Liver (tissue), 9 donors: Measurements from ENCODE around the gene TTC34. TPM values are rescaled to one million over a fixed set of nuclear protein-coding genes. Genes with fewer than 3 reads are reported as not detected.

ENCODE experiments used
- DNase-seq: peaks from one replicate; pipeline ENCODE4 v3.0.0-alpha.2; 2017; ENCODE audit warnings: low spot score
- H3K27ac ChIP-seq, 2 donors: one replicate each; pipeline ENCODE4 v1.7.0; 2013; ENCODE audit warnings: inconsistent platforms in 2 of 2, low read length in 2 of 2, control low read depth in 1 of 2, low read depth in 1 of 2, mild to moderate bottlenecking in 1 of 2
- H3K27me3 ChIP-seq, 4 donors: one replicate each; pipeline versions ENCODE4 v1.6.1 to v1.7.0; 2013; ENCODE audit warnings: low read length in 3 of 4, inconsistent platforms in 1 of 4, mild to moderate bottlenecking in 1 of 4, moderate library complexity in 1 of 4; ENCODE audit not compliant: control insufficient read depth in 4 of 4, insufficient read depth in 4 of 4
- H3K36me3 ChIP-seq, 4 donors: one replicate each; pipeline versions ENCODE4 v1.6.1 to v1.7.0; 2013; ENCODE audit warnings: low read length in 3 of 4, mild to moderate bottlenecking in 3 of 4, low read depth in 1 of 4, moderate library complexity in 1 of 4; ENCODE audit not compliant: control insufficient read depth in 4 of 4, insufficient read depth in 3 of 4
- H3K4me1 ChIP-seq, 4 donors: one replicate each; pipeline versions ENCODE4 v1.6.1 to v1.7.0; 2013; ENCODE audit warnings: low read length in 3 of 4, mild to moderate bottlenecking in 3 of 4, moderate library complexity in 1 of 4; ENCODE audit not compliant: control insufficient read depth in 4 of 4, insufficient read depth in 4 of 4
- H3K4me3 ChIP-seq, 3 donors: one replicate each; pipeline versions ENCODE4 v1.6.1 to v1.7.0; 2013; ENCODE audit warnings: low read length in 3 of 3, control low read depth in 1 of 3, low read depth in 1 of 3, mild to moderate bottlenecking in 1 of 3
- H3K9ac ChIP-seq, 2 donors: one replicate each; pipeline ENCODE4 v1.7.0; 2013; ENCODE audit warnings: low read length in 2 of 2, mild to moderate bottlenecking in 2 of 2, moderate library complexity in 2 of 2, control low read depth in 1 of 2, low read depth in 1 of 2
- H3K9me3 ChIP-seq, 4 donors: one replicate each; pipeline versions ENCODE4 v1.6.1 to v1.7.0; 2013; ENCODE audit warnings: low read length in 3 of 4; ENCODE audit not compliant: control insufficient read depth in 4 of 4
- ATF3 ChIP-seq: IDR thresholded peaks from 2 replicates; pipeline ENCODE4 v1.6.1; 2016; ENCODE audit warnings: antibody characterized with exemption
- CTCF ChIP-seq: fragments of 150-350 bp; IDR thresholded peaks from 2 replicates; pipeline ENCODE4 v1.5.1; 2017; ENCODE audit warnings: improper control_type of control experiment, low read depth, low read length; ENCODE audit not compliant: missing input control
- EGR1 ChIP-seq, 2 donors: IDR thresholded peaks; 2 replicates each; pipeline ENCODE4 v1.6.1; 2016 to 2018; ENCODE audit warnings: antibody characterized with exemption in 2 of 2, low read depth in 2 of 2
- FOXA1 ChIP-seq: IDR thresholded peaks from 2 replicates; pipeline ENCODE4 v1.6.1; 2016; ENCODE audit warnings: antibody characterized with exemption
- FOXA2 ChIP-seq: IDR thresholded peaks from 2 replicates; pipeline ENCODE4 v1.6.1; 2016; ENCODE audit warnings: antibody characterized with exemption
- GABPA ChIP-seq, 2 donors: IDR thresholded peaks in 1 of 2; conservative IDR thresholded peaks in 1 of 2; 2 replicates each; pipeline ENCODE4 v1.6.1; 2016; ENCODE audit warnings: antibody characterized with exemption in 2 of 2, mild to moderate bottlenecking in 1 of 2, moderate library complexity in 1 of 2
- HNF4A ChIP-seq, 2 donors: conservative IDR thresholded peaks; 2 replicates each; pipeline ENCODE4 v1.6.1; 2016; ENCODE audit warnings: antibody characterized with exemption in 2 of 2, mild to moderate bottlenecking in 2 of 2
- HNF4G ChIP-seq: IDR thresholded peaks from 2 replicates; pipeline ENCODE4 v1.6.1; 2016; ENCODE audit warnings: antibody characterized with exemption
- JUND ChIP-seq, 2 donors: IDR thresholded peaks; 2 replicates each; pipeline ENCODE4 v1.6.1; 2016; ENCODE audit warnings: antibody characterized with exemption in 2 of 2
- MAX ChIP-seq: IDR thresholded peaks from 2 replicates; pipeline ENCODE4 v1.6.1; 2016; ENCODE audit warnings: antibody characterized with exemption
- NR2F2 ChIP-seq: IDR thresholded peaks from 2 replicates; pipeline ENCODE4 v1.6.1; 2016; ENCODE audit warnings: antibody characterized with exemption
- RAD21 ChIP-seq, 2 donors: IDR thresholded peaks; 2 replicates each; pipeline ENCODE4 v1.6.1; 2016; ENCODE audit warnings: antibody characterized with exemption in 2 of 2, mild to moderate bottlenecking in 2 of 2
- RXRA ChIP-seq, 2 donors: IDR thresholded peaks; 2 replicates each; pipeline ENCODE4 v1.6.1; 2017 to 2018; ENCODE audit warnings: antibody characterized with exemption in 2 of 2, mild to moderate bottlenecking in 1 of 2
- SP1 ChIP-seq: IDR thresholded peaks from 2 replicates; pipeline ENCODE4 v1.6.1; 2018; ENCODE audit warnings: antibody characterized with exemption, mild to moderate bottlenecking
- TAF1 ChIP-seq: conservative IDR thresholded peaks from 2 replicates; pipeline ENCODE4 v1.6.1; 2016; ENCODE audit warnings: antibody characterized with exemption, mild to moderate bottlenecking
- YY1 ChIP-seq: IDR thresholded peaks from 2 replicates; pipeline ENCODE4 v1.6.1; 2016; ENCODE audit warnings: antibody characterized with exemption, mild to moderate bottlenecking
- WGBS: extraction: QIAGEN DNeasy Blood & Tissue Kit; methylation state at CpG from one replicate; pipeline ENCODE4 v1.1.7; 2013; 5-methylcytosine and 5-hydroxymethylcytosine counted together
- polyA plus RNA-seq, 2 donors: library from polyadenylated mRNA; stranded (reverse) in 1 of 2; unstranded in 1 of 2; fragments of 200-250 nt in 1 of 2; fragments of >200 nt in 1 of 2; fragmentation: Nextera tagmentation in 1 of 2; extraction: Ambion mirVana in 1 of 2; gene quantifications; one replicate each; pipeline versions ENCODE4 v1.2.1 to v1.2.3, GENCODE V29; 2013 to 2015
- total RNA-seq, 2 donors: library from RNA; depleted of rRNA; stranded (reverse); fragments of >200 nt; gene quantifications; one replicate each; pipeline ENCODE4 v1.2.3, GENCODE V29; 2014
- TF ChIP-seq, protein P1 (sequence below): IDR thresholded peaks from 2 replicates; pipeline ENCODE4 v1.6.1; 2016; ENCODE audit warnings: antibody characterized with exemption, mild to moderate bottlenecking
- TF ChIP-seq, protein P2 (sequence below): IDR thresholded peaks from 2 replicates; pipeline ENCODE4 v1.6.1; 2016; ENCODE audit warnings: antibody characterized with exemption
- donor health status: healthy.
- donor health status: healthy.
- donor health status: healthy.
- donor health status: healthy.
- donor health status: healthy.

TTC34 gene
- total and polyA plus RNA-seq, 4 donors: 0.01 to 0.25 (median 0.08) TPM; not detected in 1

DNA sequence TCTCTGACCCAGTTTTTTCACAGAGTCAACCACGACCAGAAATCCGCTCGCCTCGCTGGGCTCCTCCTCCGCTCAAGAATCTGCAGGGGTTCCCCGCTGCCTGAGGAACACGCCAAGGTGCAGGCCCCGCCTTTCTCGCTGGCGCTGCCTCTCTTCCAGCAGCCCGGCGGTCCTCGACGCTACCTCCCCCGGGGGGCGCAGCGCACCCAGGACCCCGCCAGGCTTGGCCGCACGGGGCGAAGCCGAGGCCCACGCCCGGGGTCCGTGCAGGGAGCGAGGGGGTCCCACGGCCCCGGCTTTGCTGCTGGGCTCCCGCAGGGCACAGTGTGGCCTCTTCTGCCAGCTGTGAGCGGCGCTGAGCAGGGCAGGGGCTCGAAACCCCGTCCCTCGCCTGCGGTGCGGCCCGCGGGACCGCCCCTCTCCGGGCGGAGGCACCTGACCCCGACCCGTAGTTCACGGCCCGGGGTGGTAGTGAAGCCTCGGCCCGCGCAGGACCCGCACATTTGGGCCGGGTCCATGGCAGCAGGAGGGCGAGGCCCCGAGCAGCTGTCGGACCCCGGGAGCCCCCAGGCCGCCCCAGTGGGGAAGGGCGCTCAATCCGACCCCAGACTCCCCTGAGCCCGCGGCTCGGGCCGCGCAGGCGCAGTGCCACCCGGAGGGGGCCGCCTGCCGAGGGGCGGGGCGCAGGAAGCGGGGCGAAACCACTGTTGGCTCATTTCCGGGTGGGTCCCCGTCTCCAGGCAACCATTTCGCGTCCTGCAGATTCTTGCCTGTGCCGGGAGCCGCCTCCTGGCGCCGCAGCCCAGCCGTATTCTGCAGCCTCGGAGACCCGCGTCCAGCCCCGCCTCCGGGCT, 158.7 kb downstream of the TTC34 start:
- no peaks in the 10 kb centered on the region for H3K36me3 ChIP-seq
- peaks cover 5 to 22% (median 13%) of the 10 kb centered on the region in 4 donors for H3K4me1 ChIP-seq

GRCh38 chr1:2642131-2642559, 159.3 kb downstream of the TTC34 start:
- Histone ChIP-seq H3K4me3 (peak overlapping the region; percentile 66 to 88 (median 75)), H3K27ac (no peak overlapping the region), H3K9me3 (peaks cover 2 to 7% (median 4%) of the 10 kb centered on the region in 4 donors), H3K4me1 (peaks cover 5 to 22% (median 13%) of the 10 kb centered on the region in 4 donors), H3K36me3 (no peaks in the 10 kb centered on the region), H3K27me3 (no peaks in the 10 kb centered on the region), H3K9ac (peak overlapping the region; percentile 36 to 65)
- WGBS: 41% methylated on average over 11 of the region's 11 CpGs
- TF ChIP-seq GABPA (IDR thresholded peaks at IDR 0.05 in 1 of 2, conservative IDR thresholded peaks at IDR 0.05 in 1 of 2) (no peak), TAF1 (no peak), JUND (IDR thresholded peaks at IDR 0.05) (no peak), CTCF (no peak), ATF3 (no peak), NR2F2 (no peak), EGR1 (IDR thresholded peaks at IDR 0.05; ENCODE audit: low read depth in 2 of 2) (no peak), RXRA (IDR thresholded peaks at IDR 0.05) (no peak), FOXA1 (no peak), SP1 (no peak), MAX (no peak), HNF4A (conservative IDR thresholded peaks at IDR 0.05) (no peak), HNF4G (no peak), YY1 (no peak), FOXA2 (no peak)
- TF ChIP-seq, protein P1, sequence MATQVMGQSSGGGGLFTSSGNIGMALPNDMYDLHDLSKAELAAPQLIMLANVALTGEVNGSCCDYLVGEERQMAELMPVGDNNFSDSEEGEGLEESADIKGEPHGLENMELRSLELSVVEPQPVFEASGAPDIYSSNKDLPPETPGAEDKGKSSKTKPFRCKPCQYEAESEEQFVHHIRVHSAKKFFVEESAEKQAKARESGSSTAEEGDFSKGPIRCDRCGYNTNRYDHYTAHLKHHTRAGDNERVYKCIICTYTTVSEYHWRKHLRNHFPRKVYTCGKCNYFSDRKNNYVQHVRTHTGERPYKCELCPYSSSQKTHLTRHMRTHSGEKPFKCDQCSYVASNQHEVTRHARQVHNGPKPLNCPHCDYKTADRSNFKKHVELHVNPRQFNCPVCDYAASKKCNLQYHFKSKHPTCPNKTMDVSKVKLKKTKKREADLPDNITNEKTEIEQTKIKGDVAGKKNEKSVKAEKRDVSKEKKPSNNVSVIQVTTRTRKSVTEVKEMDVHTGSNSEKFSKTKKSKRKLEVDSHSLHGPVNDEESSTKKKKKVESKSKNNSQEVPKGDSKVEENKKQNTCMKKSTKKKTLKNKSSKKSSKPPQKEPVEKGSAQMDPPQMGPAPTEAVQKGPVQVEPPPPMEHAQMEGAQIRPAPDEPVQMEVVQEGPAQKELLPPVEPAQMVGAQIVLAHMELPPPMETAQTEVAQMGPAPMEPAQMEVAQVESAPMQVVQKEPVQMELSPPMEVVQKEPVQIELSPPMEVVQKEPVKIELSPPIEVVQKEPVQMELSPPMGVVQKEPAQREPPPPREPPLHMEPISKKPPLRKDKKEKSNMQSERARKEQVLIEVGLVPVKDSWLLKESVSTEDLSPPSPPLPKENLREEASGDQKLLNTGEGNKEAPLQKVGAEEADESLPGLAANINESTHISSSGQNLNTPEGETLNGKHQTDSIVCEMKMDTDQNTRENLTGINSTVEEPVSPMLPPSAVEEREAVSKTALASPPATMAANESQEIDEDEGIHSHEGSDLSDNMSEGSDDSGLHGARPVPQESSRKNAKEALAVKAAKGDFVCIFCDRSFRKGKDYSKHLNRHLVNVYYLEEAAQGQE: no peak
- TF ChIP-seq, protein P2, sequence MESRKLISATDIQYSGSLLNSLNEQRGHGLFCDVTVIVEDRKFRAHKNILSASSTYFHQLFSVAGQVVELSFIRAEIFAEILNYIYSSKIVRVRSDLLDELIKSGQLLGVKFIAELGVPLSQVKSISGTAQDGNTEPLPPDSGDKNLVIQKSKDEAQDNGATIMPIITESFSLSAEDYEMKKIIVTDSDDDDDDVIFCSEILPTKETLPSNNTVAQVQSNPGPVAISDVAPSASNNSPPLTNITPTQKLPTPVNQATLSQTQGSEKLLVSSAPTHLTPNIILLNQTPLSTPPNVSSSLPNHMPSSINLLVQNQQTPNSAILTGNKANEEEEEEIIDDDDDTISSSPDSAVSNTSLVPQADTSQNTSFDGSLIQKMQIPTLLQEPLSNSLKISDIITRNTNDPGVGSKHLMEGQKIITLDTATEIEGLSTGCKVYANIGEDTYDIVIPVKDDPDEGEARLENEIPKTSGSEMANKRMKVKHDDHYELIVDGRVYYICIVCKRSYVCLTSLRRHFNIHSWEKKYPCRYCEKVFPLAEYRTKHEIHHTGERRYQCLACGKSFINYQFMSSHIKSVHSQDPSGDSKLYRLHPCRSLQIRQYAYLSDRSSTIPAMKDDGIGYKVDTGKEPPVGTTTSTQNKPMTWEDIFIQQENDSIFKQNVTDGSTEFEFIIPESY: no peak
- DNase-seq: no peak

More for the DNA sequence above, 158.7 kb downstream of the TTC34 start:
- Histone ChIP-seq H3K27ac (peak overlapping the region; percentile 44 to 70), H3K27me3 (no peaks in the 10 kb centered on the region), H3K4me3 (peak overlapping the region; percentile 66 to 88 (median 75)), H3K9me3 (peaks cover 0 to 8% (median 3%) of the 10 kb centered on the region in 4 donors), H3K9ac (peak overlapping the region; percentile 50 to 65)
- under 1% methylated on average over 84 of the region's 84 CpGs for WGBS
- DNase-seq: peak; percentile 84
- TF ChIP-seq HNF4G (no peak), NR2F2 (no peak), RAD21 (IDR thresholded peaks at IDR 0.05) (peak in 1 of 2 donors; percentile 53), GABPA (IDR thresholded peaks at IDR 0.05 in 1 of 2, conservative IDR thresholded peaks at IDR 0.05 in 1 of 2) (peak in 1 of 2 donors; percentile 87), ATF3 (no peak)
